ENCODE data around the gene MIX23. TPM values are rescaled to one million over a fixed set of nuclear protein-coding genes. Genes with fewer than 3 reads are reported as not detected.

The MIX23 gene
- total RNA-seq, 1 donor from 2014 or later, result 14.2 TPM

GRCh38 chr3:122410639-122411038, 27.6 kb upstream of the MIX23 start:
- no peaks in the 10 kb centered on the region for H3K27me3 ChIP-seq
- no peak for TF ChIP-seq POLR2AphosphoS5 (IDR thresholded peaks at IDR 0.05; ENCODE audit: insufficient read depth in 1 of 2, low read depth in 1 of 2)
- TF ChIP-seq POLR2A (IDR thresholded peaks at IDR 0.05), result no peak
- no peak for TF ChIP-seq CTCF (IDR thresholded peaks at IDR 0.05)
- H3K4me3 ChIP-seq, result no peak overlapping the region
- peaks cover 8 to 16% of the 10 kb centered on the region in 2 donors for H3K36me3 ChIP-seq
- no peak overlapping the region for H3K27ac ChIP-seq
- intact Hi-C loops (cut with DNase I), result no loop called here
- peaks cover 14% of the 10 kb centered on the region for H3K4me1 ChIP-seq
- no peaks in the 10 kb centered on the region for H3K9me3 ChIP-seq
- no peak for DNase-seq (ENCODE audit: extremely low spot score in 2 of 2)

- Histone ChIP-seq H3K27me3 (no peaks in the 10 kb centered on the region), H3K4me3 (no peak overlapping the region), H3K36me3 (peaks cover 8 to 17% of the 10 kb centered on the region in 2 donors), H3K27ac (no peak overlapping the region), H3K4me1 (peaks cover 11% of the 10 kb centered on the region), H3K9me3 (no peaks in the 10 kb centered on the region)
- DNase-seq (ENCODE audit: extremely low spot score in 2 of 2), result no peak
- intact Hi-C loops (cut with DNase I), result no loop called here
- no peak for TF ChIP-seq POLR2AphosphoS5 (IDR thresholded peaks at IDR 0.05; ENCODE audit: insufficient read depth in 1 of 2, low read depth in 1 of 2)
- no peak for TF ChIP-seq CTCF (IDR thresholded peaks at IDR 0.05)
- no peak for TF ChIP-seq POLR2A (IDR thresholded peaks at IDR 0.05)
Observed at GRCh38 chr3:122410111-122410510, 27.1 kb upstream of the MIX23 start.

- Histone ChIP-seq H3K27me3 (no peaks in the 10 kb centered on the region), H3K4me3 (no peak overlapping the region), H3K36me3 (peaks cover 8 to 24% of the 10 kb centered on the region in 2 donors), H3K4me1 (peaks cover 4% of the 10 kb centered on the region), H3K9me3 (no peaks in the 10 kb centered on the region), H3K27ac (no peak overlapping the region)
- DNase-seq (ENCODE audit: extremely low spot score in 2 of 2), result no peak
- TF ChIP-seq POLR2A (IDR thresholded peaks at IDR 0.05), result no peak
- TF ChIP-seq CTCF (IDR thresholded peaks at IDR 0.05), result no peak
- TF ChIP-seq POLR2AphosphoS5 (IDR thresholded peaks at IDR 0.05; ENCODE audit: insufficient read depth in 1 of 2, low read depth in 1 of 2), result no peak
- intact Hi-C loops (cut with DNase I), result no loop called here
Observed at GRCh38 chr3:122409446-122409845, 26.4 kb upstream of the MIX23 start.

GRCh38 chr3:122407946-122408345, 24.9 kb upstream of the MIX23 start:
- DNase-seq (ENCODE audit: extremely low spot score in 2 of 2), result no peak
- no peak overlapping the region for H3K4me3 ChIP-seq
- no peaks in the 10 kb centered on the region for H3K4me1 ChIP-seq
- H3K9me3 ChIP-seq, result no peaks in the 10 kb centered on the region
- no peak overlapping the region for H3K27ac ChIP-seq
- peaks cover 8 to 39% of the 10 kb centered on the region in 2 donors for H3K36me3 ChIP-seq
- intact Hi-C loops (cut with DNase I), result no loop called here
- no peak for TF ChIP-seq CTCF (IDR thresholded peaks at IDR 0.05)
- TF ChIP-seq POLR2A (IDR thresholded peaks at IDR 0.05), result no peak
- TF ChIP-seq POLR2AphosphoS5 (IDR thresholded peaks at IDR 0.05; ENCODE audit: insufficient read depth in 1 of 2, low read depth in 1 of 2), result no peak
- no peaks in the 10 kb centered on the region for H3K27me3 ChIP-seq

GRCh38 chr3:122406198-122406597, 23.2 kb upstream of the MIX23 start:
- Histone ChIP-seq H3K36me3 (peaks cover 8 to 40% of the 10 kb centered on the region in 2 donors), H3K4me3 (no peak overlapping the region), H3K27me3 (no peaks in the 10 kb centered on the region), H3K27ac (no peak overlapping the region), H3K9me3 (no peaks in the 10 kb centered on the region), H3K4me1 (no peaks in the 10 kb centered on the region)
- no peak for DNase-seq (ENCODE audit: extremely low spot score in 2 of 2)
- TF ChIP-seq POLR2A (IDR thresholded peaks at IDR 0.05) (no peak), CTCF (IDR thresholded peaks at IDR 0.05) (no peak), POLR2AphosphoS5 (IDR thresholded peaks at IDR 0.05; ENCODE audit: insufficient read depth in 1 of 2, low read depth in 1 of 2) (no peak)
- intact Hi-C loops (cut with DNase I), result no loop called here
